Measurements from ENCODE around the gene MAN1B1.

DNA sequence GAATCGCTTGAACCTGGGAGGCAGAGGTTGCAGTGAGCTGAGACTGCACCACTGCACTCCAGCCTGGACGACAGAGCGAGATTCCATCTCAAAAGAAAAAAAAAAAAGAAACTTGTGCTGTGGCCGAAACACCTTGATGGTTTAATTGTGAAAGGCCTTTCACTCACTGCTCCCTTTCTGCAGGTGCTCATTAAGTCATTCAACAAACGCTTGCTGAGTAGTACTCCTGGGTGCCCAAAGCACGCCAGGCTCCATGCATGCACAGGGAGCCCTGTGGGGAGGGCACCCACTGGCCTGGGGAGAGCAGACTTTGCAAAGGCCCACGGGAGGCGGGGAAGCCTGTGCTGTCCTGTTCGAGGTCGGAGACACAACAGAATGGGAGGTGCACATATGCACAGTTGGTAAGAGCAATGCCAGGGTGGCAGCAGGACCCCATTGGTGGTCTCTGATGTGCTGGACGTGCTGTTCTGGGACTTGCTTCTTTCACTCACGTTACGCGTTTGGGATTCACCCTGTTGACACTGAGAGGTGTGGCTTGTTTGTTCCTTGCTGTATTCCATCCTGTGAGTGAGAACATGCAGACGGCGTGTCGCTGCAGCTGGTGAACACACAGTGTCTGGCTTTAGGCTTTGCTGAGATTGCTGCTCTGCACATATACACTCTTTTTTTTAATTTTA is 29.9 kb upstream of the MAN1B1 start:
- no peak for TF ChIP-seq CBX5 (IDR thresholded peaks at IDR 0.05; ENCODE audit: low read depth, low read length)
- TF ChIP-seq POLR2A (IDR thresholded peaks at IDR 0.05; ENCODE audit: control extremely low read depth in 1 of 2, low read depth in 2 of 2, low read length in 2 of 2) = no peak
- TF ChIP-seq JUN (IDR thresholded peaks at IDR 0.05; ENCODE audit: low read depth, low read length) = no peak
- TF ChIP-seq PHF8 (conservative IDR thresholded peaks at IDR 0.05; ENCODE audit: low read depth, low read length) = no peak
- TF ChIP-seq FOSL1 (IDR thresholded peaks at IDR 0.05; ENCODE audit: insufficient read depth, low read depth, low read length) = no peak
- TF ChIP-seq, protein P1, sequence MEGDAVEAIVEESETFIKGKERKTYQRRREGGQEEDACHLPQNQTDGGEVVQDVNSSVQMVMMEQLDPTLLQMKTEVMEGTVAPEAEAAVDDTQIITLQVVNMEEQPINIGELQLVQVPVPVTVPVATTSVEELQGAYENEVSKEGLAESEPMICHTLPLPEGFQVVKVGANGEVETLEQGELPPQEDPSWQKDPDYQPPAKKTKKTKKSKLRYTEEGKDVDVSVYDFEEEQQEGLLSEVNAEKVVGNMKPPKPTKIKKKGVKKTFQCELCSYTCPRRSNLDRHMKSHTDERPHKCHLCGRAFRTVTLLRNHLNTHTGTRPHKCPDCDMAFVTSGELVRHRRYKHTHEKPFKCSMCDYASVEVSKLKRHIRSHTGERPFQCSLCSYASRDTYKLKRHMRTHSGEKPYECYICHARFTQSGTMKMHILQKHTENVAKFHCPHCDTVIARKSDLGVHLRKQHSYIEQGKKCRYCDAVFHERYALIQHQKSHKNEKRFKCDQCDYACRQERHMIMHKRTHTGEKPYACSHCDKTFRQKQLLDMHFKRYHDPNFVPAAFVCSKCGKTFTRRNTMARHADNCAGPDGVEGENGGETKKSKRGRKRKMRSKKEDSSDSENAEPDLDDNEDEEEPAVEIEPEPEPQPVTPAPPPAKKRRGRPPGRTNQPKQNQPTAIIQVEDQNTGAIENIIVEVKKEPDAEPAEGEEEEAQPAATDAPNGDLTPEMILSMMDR (IDR thresholded peaks at IDR 0.05; ENCODE audit: control extremely low read depth in 1 of 3, insufficient read depth in 1 of 3, low read depth in 1 of 3, low read length in 3 of 3) = no peak
- TF ChIP-seq EZH2 (IDR thresholded peaks at IDR 0.05; ENCODE audit: low read depth, low read length, severe bottlenecking) = no peak
- no peak for TF ChIP-seq GABPA (IDR thresholded peaks at IDR 0.05; ENCODE audit: borderline replicate concordance, insufficient read depth, low read length)
- no peak for TF ChIP-seq POLR2AphosphoS5 (IDR thresholded peaks at IDR 0.05; ENCODE audit: low read depth, low read length)
- TF ChIP-seq, protein P2, sequence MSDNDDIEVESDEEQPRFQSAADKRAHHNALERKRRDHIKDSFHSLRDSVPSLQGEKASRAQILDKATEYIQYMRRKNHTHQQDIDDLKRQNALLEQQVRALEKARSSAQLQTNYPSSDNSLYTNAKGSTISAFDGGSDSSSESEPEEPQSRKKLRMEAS (IDR thresholded peaks at IDR 0.05) = no peak
- no peak for TF ChIP-seq SAP30 (IDR thresholded peaks at IDR 0.05; ENCODE audit: insufficient read depth, insufficient replicate concordance, low read length)
- TF ChIP-seq RAD21 (IDR thresholded peaks at IDR 0.05 in 1 of 2, conservative IDR thresholded peaks at IDR 0.05 in 1 of 2; ENCODE audit: low read depth in 2 of 2, low read length in 2 of 2) = no peak
- no peak for TF ChIP-seq NRF1 (IDR thresholded peaks at IDR 0.05; ENCODE audit: low read depth, low read length)
